22Rv1 (cell line): Measurements from ENCODE around the gene STIM1.

Experiments
- ZFX ChIP-seq: fragments of 450-650 bp; IDR thresholded peaks from 2 replicates; pipeline ENCODE4 v1.6.1; 2017; ENCODE audit warnings: antibody characterized with exemption, borderline replicate concordance
- TF ChIP-seq, protein P1 (sequence below): fragments of 450-650 bp; IDR thresholded peaks from 2 replicates; pipeline ENCODE4 v1.5.1; 2017; ENCODE audit warnings: mild to moderate bottlenecking

DNA sequence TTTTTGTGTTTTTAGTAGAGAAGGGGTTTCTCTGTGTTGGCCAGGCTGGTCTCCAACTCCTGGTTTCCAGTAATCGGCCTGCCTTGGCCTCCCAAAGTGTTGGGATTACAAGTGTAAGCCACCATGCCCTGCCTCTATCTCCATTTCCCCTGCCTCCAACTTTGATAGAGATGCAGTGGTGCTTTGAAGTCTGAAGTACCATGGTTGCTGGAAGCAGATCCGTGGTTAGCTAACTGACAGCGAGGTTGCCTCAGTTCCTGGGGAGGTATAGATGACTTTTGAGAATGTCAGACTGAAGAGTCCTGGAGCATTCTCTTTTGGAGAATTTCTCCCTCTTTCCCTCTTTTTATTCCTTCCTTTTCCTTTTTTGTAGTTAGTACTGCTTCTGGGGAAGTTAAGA, 127.6 kb downstream of the STIM1 start:
- TF ChIP-seq, protein P1, sequence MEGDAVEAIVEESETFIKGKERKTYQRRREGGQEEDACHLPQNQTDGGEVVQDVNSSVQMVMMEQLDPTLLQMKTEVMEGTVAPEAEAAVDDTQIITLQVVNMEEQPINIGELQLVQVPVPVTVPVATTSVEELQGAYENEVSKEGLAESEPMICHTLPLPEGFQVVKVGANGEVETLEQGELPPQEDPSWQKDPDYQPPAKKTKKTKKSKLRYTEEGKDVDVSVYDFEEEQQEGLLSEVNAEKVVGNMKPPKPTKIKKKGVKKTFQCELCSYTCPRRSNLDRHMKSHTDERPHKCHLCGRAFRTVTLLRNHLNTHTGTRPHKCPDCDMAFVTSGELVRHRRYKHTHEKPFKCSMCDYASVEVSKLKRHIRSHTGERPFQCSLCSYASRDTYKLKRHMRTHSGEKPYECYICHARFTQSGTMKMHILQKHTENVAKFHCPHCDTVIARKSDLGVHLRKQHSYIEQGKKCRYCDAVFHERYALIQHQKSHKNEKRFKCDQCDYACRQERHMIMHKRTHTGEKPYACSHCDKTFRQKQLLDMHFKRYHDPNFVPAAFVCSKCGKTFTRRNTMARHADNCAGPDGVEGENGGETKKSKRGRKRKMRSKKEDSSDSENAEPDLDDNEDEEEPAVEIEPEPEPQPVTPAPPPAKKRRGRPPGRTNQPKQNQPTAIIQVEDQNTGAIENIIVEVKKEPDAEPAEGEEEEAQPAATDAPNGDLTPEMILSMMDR, result no peak
- TF ChIP-seq ZFX, result no peak
